ENCODE measurements around the gene PPP1R27.

PPP1R27 gene

GRCh38 chr17:81810892-81811704 lies 23.8 kb downstream of the PPP1R27 start:
- DNase-seq (ENCODE audit: low read depth), result no peak
- H3K4me3 ChIP-seq (ENCODE audit: low read length), result no peak overlapping the region
- TF ChIP-seq, protein P1, sequence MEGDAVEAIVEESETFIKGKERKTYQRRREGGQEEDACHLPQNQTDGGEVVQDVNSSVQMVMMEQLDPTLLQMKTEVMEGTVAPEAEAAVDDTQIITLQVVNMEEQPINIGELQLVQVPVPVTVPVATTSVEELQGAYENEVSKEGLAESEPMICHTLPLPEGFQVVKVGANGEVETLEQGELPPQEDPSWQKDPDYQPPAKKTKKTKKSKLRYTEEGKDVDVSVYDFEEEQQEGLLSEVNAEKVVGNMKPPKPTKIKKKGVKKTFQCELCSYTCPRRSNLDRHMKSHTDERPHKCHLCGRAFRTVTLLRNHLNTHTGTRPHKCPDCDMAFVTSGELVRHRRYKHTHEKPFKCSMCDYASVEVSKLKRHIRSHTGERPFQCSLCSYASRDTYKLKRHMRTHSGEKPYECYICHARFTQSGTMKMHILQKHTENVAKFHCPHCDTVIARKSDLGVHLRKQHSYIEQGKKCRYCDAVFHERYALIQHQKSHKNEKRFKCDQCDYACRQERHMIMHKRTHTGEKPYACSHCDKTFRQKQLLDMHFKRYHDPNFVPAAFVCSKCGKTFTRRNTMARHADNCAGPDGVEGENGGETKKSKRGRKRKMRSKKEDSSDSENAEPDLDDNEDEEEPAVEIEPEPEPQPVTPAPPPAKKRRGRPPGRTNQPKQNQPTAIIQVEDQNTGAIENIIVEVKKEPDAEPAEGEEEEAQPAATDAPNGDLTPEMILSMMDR (conservative IDR thresholded peaks at IDR 0.05; ENCODE audit: low read length), result no peak

- no peak overlapping the region for H3K4me3 ChIP-seq (ENCODE audit: low read length)
- DNase-seq (ENCODE audit: low read depth), result no peak
- TF ChIP-seq, protein P1 (conservative IDR thresholded peaks at IDR 0.05; ENCODE audit: low read length), result no peak
Measured at GRCh38 chr17:81810476-81810875, 24.4 kb downstream of the PPP1R27 start.

DNA sequence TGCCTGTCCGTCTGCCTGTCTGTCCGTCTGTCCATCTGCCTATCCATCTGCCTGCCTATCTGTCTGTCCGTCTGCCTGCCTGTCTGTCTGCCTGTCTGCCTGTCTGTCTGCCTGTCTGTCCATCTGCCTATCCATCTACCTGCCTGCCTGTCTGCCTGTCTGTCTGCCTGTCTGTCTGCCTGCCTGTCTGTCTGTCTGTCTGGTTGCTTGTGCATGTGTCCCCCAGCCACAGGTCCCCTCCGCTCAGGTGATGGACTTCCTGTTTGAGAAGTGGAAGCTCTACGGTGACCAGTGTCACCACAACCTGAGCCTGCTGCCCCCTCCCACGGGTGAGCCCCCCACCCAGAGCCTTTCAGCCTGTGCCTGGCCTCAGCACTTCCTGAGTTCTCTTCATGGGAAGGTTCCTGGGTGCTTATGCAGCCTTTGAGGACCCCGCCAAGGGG lies 25.3 kb downstream of the PPP1R27 start:
- no peak for DNase-seq (ENCODE audit: low read depth)
- no peak overlapping the region for H3K4me3 ChIP-seq (ENCODE audit: low read length)
- TF ChIP-seq, protein P1 (conservative IDR thresholded peaks at IDR 0.05; ENCODE audit: low read length), result no peak

GRCh38 chr17:81808778-81809555 lies 25.9 kb downstream of the PPP1R27 start:
- TF ChIP-seq, protein P1 (conservative IDR thresholded peaks at IDR 0.05; ENCODE audit: low read length), result no peak
- DNase-seq (ENCODE audit: low read depth), result no peak
- no peak overlapping the region for H3K4me3 ChIP-seq (ENCODE audit: low read length)

DNA sequence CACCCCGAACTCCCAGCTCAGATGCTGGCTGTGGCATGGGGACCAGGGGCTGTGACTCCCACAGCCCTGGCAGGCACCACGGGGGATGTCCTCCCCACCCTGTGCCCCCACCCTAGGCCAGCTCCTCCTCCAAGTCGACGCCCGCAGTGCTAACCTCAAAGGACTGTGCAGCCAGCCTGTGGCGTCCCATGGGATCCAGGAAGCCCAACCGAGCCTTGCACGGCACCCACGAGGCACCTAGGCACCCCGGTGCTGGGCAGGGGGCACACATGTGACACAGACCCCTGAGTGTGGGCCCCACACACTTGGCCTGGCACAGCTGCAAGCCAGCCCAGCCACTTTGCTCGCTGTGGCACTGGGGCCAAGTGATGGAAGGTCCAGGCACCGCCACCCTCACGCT lies 27.0 kb downstream of the PPP1R27 start:
- no peak overlapping the region for H3K4me3 ChIP-seq (ENCODE audit: low read length)
- TF ChIP-seq, protein P1 (conservative IDR thresholded peaks at IDR 0.05; ENCODE audit: low read length), result no peak
- DNase-seq (ENCODE audit: low read depth), result no peak

GRCh38 chr17:81807210-81807719 lies 27.6 kb downstream of the PPP1R27 start:
- TF ChIP-seq, protein P1 (conservative IDR thresholded peaks at IDR 0.05; ENCODE audit: low read length), result no peak
- no peak overlapping the region for H3K4me3 ChIP-seq (ENCODE audit: low read length)
- no peak for DNase-seq (ENCODE audit: low read depth)

Measured in AG10803 (cell line).